ENCODE measurements around the gene BMP7.

BMP7 gene

DNA sequence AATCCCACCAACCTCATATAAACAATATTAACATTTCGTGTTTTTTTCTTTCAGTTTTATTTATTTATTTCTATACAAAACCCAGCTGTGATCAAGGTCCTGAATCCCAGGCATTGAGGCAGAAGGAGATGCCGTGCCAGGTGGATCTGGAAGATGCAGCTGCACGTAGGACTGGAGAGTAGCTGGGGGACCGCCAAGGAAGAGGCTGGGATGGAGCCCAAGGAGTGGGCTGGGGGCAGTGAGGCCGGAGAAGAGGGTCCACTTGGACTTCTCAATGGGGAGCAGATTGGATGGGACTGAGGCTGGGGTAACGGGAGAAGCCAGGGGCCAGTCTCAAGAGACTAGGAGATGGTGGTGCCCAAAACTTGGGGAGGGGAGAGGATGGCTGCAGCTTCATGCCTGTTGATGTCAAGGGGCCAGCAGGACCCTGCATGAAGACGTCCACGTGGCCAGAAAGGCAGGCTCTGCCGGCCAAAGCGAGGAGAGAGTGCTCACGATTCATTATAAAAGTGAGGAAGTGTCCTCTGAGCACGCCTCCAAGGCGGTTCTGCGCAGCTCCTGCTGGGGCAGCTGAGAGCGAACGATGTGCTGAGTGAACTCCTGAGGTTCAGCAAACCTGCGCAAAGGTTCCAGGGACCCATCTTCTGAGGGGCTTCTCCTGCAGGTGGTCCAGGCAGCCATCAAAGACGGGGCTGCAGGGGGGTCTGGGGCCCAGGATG is 110.3 kb downstream of the BMP7 start:
- TF ChIP-seq CTCF (IDR thresholded peaks at IDR 0.05): no peak

DNA sequence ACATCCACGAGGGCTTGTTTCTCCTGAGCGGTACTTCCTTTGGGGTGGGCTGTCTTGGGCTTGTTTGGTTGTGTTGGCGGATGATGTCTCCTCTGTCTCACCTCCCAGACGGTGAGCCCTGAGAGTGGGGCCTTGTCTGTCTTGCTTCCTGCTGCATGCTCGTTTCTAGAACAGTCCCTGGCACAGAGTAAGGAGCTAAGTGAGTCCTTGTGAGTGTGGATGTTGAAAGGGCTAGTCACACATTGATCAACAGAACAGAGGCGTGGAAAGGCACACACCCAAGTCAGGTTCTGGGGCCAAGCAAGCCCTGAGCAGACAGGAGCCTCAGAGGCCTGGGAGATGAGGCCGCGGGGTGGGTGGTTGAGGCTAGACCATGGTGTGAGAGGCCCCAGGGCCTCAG is 111.0 kb downstream of the BMP7 start:
- TF ChIP-seq CTCF (IDR thresholded peaks at IDR 0.05): no peak

- no peak for TF ChIP-seq CTCF (IDR thresholded peaks at IDR 0.05)
Measured at GRCh38 chr20:57153238-57153905, 113.1 kb downstream of the BMP7 start.

- no peak for TF ChIP-seq CTCF (IDR thresholded peaks at IDR 0.05)
Measured at GRCh38 chr20:57152557-57152956, 113.9 kb downstream of the BMP7 start.

DNA sequence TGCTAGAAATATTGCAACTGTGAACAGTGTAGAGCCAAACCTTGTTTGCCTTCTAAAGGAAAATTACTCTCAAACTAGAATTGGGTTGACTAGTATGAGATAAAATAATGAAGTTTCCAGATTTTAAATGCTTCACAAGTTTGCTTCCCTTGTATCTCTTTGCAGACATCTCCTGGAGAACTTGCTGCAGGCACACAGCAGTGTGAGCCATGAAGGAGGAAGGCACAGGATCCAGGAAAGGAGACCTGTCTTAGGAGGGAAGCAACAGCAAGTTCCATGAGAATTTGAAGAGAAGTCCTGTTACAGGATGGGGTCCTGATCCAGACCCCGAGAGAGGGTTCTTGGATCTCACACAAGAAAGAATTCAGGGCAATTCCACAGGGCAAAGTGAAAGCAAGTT is 115.9 kb downstream of the BMP7 start:
- no peak for TF ChIP-seq CTCF (IDR thresholded peaks at IDR 0.05)

DNA sequence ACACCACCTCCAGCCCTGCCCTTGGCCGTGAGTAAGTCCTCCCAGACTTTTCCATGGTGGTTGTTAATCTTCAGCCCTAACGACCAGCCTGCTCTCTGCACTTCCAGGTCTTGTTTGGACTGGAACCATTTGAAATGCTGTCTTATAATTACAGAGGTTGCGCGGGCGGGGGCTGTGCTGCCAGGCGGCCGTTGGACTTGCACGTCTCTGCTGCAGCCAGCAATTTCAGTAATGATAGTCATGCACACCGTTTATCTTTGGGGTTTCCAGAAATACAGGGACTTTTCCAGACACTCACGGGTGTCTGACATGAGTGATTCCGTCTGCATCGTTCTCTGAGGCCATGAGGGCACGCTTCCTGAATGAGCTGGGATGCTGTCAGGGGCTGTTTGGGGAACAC is 118.2 kb downstream of the BMP7 start:
- TF ChIP-seq CTCF (IDR thresholded peaks at IDR 0.05): no peak

DNA sequence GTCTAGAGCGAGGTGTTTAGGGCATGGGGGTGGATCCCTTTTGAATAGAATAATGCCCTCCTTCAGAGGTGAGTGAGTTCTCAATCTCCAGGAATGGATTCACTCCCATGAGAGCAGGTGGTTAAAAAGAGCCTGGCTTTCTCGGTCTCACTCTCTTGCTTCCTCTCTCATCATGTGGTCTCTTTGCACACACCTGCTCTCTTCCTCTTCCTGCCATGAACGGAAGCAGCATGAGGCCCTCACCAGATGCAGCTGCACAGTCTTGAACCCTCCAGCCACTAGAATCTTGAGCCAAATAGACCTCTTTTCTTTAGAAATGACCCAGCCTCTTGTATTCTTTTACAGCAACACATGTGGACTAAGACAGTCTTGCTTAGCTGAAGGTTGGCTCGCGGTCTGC is 119.3 kb downstream of the BMP7 start:
- TF ChIP-seq CTCF (IDR thresholded peaks at IDR 0.05): no peak

All from LNCAP (cell line).